Endothelial cell of hepatic sinusoid (primary cell): ENCODE results near the gene SLC12A5.

Experiments
- in situ Hi-C: cut with HindIII; loops from 2 replicates; pipeline ENCODE4 v1.10.0; 2017; ENCODE audit warnings: low sequenced_read_pairs

SLC12A5 gene

GRCh38 chr20:46100988-46101387 lies 72.0 kb downstream of the SLC12A5 start:
- in situ Hi-C loops = no loop called here

- in situ Hi-C loops = no loop called here
These were observed 72.9 kb downstream of the SLC12A5 start for GRCh38 chr20:46101957-46102356.

GRCh38 chr20:46102940-46103339 lies 73.9 kb downstream of the SLC12A5 start:
- in situ Hi-C loops = no loop called here

- in situ Hi-C loops = no loop called here
These were observed 75.2 kb downstream of the SLC12A5 start for GRCh38 chr20:46104262-46104661.

DNA sequence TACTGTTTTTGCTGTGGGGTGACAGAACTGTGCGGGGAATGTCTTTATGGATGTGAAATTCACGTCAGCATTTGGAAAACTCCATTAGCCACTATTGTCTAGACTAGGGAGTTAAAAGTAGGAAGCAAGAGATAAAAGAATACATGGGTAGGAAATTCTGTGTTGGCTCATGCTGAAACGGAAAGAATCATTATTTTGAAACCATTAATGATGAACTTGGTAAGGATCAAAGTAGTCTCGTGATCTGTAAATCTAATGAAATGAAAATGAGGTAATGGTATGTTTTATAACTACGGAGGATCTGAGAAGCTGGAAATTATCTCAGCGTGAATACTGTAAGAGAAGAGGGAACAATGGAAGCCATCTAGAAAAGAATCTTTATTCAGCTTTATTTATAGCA lies 78.0 kb downstream of the SLC12A5 start:
- in situ Hi-C loops = no loop called here

DNA sequence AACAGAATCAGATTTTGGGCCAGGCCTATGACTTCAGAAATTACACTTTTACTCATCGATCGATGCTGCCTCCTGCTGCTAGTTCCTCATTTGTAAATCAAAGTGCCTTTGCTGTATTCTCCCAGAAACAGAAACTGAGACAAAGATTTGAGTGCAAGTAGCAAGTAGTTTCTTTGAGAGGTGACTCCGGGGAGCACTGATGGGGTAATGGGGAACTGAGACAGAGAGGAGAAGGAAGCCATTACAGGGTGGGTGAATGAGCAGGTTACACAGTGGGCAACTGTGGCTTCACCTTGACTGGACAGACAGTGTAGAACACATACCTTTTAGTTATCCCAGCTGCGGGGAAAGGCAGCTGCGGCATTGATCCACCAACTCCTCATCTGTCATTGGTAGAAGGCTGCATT lies 79.4 kb downstream of the SLC12A5 start:
- in situ Hi-C loops = no loop called here

DNA sequence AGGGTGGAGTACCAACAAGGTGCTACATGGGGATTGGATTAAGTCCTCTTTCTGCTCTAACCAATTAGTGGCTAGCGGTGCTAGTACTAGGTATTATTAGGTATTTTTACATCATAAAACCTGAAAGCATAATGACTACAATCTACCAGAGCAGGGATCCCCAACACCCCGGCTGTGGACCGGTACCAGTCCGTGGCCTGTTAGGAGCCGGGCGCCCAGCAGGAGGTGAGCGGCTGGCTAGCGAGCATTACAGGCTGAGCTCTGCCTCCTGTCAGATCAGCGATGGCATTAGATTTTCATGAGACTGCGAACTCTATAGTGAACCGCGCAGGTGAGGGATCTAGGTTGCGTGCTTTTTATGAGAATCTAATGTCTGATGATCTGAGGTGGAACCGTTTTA lies 80.0 kb downstream of the SLC12A5 start:
- in situ Hi-C loops = no loop called here
